HG02852 (cell line): Measurements from ENCODE around the gene RPL23.
A peak's percentile ranks its signal among the peaks of the same experiment; 100 is the strongest.

Experiments used
- ATAC-seq: cut with Tn5 transposase; IDR thresholded peaks from one replicate; pipeline ENCODE4 v1.9.1; 2021; ENCODE audit warnings: mild to moderate bottlenecking, moderate library complexity; ENCODE audit not compliant: unreplicated experiment

Gene RPL23

GRCh38 chr17:38800237-38800760 lies 53.2 kb downstream of the RPL23 start:
- no peak for ATAC-seq

GRCh38 chr17:38799501-38800236 lies 53.9 kb downstream of the RPL23 start, which contains the start of gene PIP4K2B:
Gene PIP4K2B (minus strand): TSS chr17:38799556. CDS start chr17:38799424, 132 bp downstream.
- ATAC-seq: peak; percentile 79

DNA sequence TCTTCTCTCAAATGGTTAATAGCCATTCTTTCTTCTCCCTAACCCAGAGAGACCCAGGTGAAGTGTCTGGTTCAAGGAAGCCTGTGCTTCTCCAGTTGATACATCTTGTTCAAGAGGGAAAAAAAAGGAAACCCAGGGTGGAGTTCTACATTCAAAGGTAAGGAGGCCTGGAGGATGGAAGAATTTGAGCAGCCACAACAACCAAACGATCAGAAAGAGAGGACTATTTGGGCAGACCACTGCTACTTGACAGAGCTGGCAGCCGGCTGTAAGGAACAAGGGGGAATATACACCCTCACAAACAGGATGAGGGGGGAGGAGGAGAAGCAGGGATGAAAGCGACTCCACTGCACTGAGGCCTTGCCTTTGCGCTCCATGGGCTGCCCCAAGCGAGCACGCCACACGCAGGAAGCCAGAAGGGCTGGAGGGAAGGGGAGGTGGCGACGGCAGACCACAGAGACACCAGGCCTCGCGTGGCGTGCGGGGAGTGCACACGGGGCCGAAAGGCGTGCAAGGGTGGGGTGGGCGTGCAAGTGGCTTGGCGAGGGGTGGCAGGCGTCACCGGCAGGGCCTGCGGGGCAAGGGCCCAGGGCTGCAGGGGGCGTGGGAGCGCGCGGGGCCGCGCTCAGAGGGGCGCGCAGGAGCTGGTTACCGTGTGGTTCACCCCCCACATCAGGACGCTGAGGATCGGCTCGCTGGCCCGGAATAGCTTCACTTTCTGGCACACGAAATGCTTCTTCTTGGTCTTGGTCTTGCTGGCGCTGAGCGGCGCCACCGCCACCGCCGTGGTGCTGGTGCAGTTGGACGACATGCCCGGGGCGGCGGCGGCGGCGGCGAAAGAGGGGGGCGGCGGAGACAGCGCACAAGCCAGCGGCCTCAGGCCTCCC lies 54.7 kb downstream of the RPL23 start:
- peak; percentile 21 for ATAC-seq
